Liver (tissue), 3 donors: ENCODE results near the gene NLRC5.

Experiments used
- CTCF ChIP-seq: fragments of 150-350 bp; IDR thresholded peaks from 2 replicates; pipeline ENCODE4 v1.5.1; 2017; ENCODE audit warnings: improper control_type of control experiment, low read depth, low read length; ENCODE audit not compliant: missing input control
- EGR1 ChIP-seq, 2 donors: IDR thresholded peaks; 2 replicates each; pipeline ENCODE4 v1.6.1; 2016 to 2018; ENCODE audit warnings: antibody characterized with exemption in 2 of 2, low read depth in 2 of 2
- GABPA ChIP-seq, 2 donors: IDR thresholded peaks in 1 of 2; conservative IDR thresholded peaks in 1 of 2; 2 replicates each; pipeline ENCODE4 v1.6.1; 2016; ENCODE audit warnings: antibody characterized with exemption in 2 of 2, mild to moderate bottlenecking in 1 of 2, moderate library complexity in 1 of 2
- HNF4A ChIP-seq, 2 donors: conservative IDR thresholded peaks; 2 replicates each; pipeline ENCODE4 v1.6.1; 2016; ENCODE audit warnings: antibody characterized with exemption in 2 of 2, mild to moderate bottlenecking in 2 of 2
- HNF4G ChIP-seq: IDR thresholded peaks from 2 replicates; pipeline ENCODE4 v1.6.1; 2016; ENCODE audit warnings: antibody characterized with exemption
- JUND ChIP-seq, 2 donors: IDR thresholded peaks; 2 replicates each; pipeline ENCODE4 v1.6.1; 2016; ENCODE audit warnings: antibody characterized with exemption in 2 of 2
- MAX ChIP-seq: IDR thresholded peaks from 2 replicates; pipeline ENCODE4 v1.6.1; 2016; ENCODE audit warnings: antibody characterized with exemption
- REST ChIP-seq: IDR thresholded peaks from 2 replicates; pipeline ENCODE4 v1.6.1; 2016; ENCODE audit warnings: antibody characterized with exemption, mild to moderate bottlenecking
- SP1 ChIP-seq: IDR thresholded peaks from 2 replicates; pipeline ENCODE4 v1.6.1; 2018; ENCODE audit warnings: antibody characterized with exemption, mild to moderate bottlenecking
- TAF1 ChIP-seq: conservative IDR thresholded peaks from 2 replicates; pipeline ENCODE4 v1.6.1; 2016; ENCODE audit warnings: antibody characterized with exemption, mild to moderate bottlenecking
- YY1 ChIP-seq: IDR thresholded peaks from 2 replicates; pipeline ENCODE4 v1.6.1; 2016; ENCODE audit warnings: antibody characterized with exemption, mild to moderate bottlenecking
- ZBTB33 ChIP-seq: IDR thresholded peaks from 2 replicates; pipeline ENCODE4 v1.6.1; 2016; ENCODE audit warnings: antibody characterized with exemption
- donor health status: healthy.
- donor health status: healthy.

GRCh38 chr16:57123974-57124674 lies 134.8 kb downstream of the NLRC5 start:
- TF ChIP-seq REST (no peak), HNF4G (no peak), SP1 (no peak), MAX (no peak), CTCF (no peak), YY1 (no peak), EGR1 (IDR thresholded peaks at IDR 0.05; ENCODE audit: low read depth in 2 of 2) (no peak), GABPA (IDR thresholded peaks at IDR 0.05 in 1 of 2, conservative IDR thresholded peaks at IDR 0.05 in 1 of 2) (no peak), TAF1 (no peak), HNF4A (conservative IDR thresholded peaks at IDR 0.05) (no peak), JUND (IDR thresholded peaks at IDR 0.05) (no peak), ZBTB33 (no peak)
